Natural killer cell (primary cell): ENCODE results near the gene LPO. TPM values are rescaled to one million over a fixed set of nuclear protein-coding genes. Genes with fewer than 3 reads are reported as not detected.

ENCODE experiments used
- ATAC-seq, 3 donors: fragments of 150-1000 bp in 2 of 3; fragments of 200-7000 bp in 1 of 3; cut with Tn5 transposase; 1 replicate in 1 of 3; 2 replicates in 2 of 3; pipeline ENCODE4 v1.10.0; 2021; ENCODE audit warnings: mild to moderate bottlenecking in 2 of 3, moderate library complexity in 2 of 3
- DNase-seq, 2 donors: peaks; one replicate each; pipeline versions ENCODE4 v3.0.0 to v3.0.0-alpha.2; 2013 to 2021; ENCODE audit warnings: mixed read lengths in 1 of 2
- H3K27ac ChIP-seq: one replicate; pipeline ENCODE4 v1.5.1; 2013; ENCODE audit warnings: mild to moderate bottlenecking, low read length
- H3K27me3 ChIP-seq: one replicate; pipeline ENCODE4 v1.6.1; 2013; ENCODE audit warnings: low read length; ENCODE audit not compliant: control insufficient read depth, insufficient read depth
- H3K36me3 ChIP-seq: one replicate; pipeline ENCODE4 v1.6.1; 2013; ENCODE audit warnings: low read length; ENCODE audit not compliant: control insufficient read depth, insufficient read depth
- H3K4me1 ChIP-seq: one replicate; pipeline ENCODE4 v1.6.1; 2013; ENCODE audit warnings: low read length; ENCODE audit not compliant: control insufficient read depth, insufficient read depth
- H3K4me3 ChIP-seq: one replicate; pipeline ENCODE4 v1.5.1; 2013; ENCODE audit warnings: low read length
- H3K9me3 ChIP-seq: one replicate; pipeline ENCODE4 v1.6.1; 2013; ENCODE audit warnings: low read length; ENCODE audit not compliant: control insufficient read depth, insufficient read depth
- H3K27ac Mint-ChIP-seq, 2 donors: one replicate each; pipeline ENCODE4 v1.8.0; 2022; ENCODE audit warnings: mild to moderate bottlenecking in 2 of 2, mixed read lengths in 2 of 2, moderate library complexity in 1 of 2
- H3K27me3 Mint-ChIP-seq, 2 donors: one replicate each; pipeline ENCODE4 v1.8.0; 2022; ENCODE audit warnings: low read depth in 2 of 2, mixed read lengths in 2 of 2
- H3K36me3 Mint-ChIP-seq: one replicate; pipeline ENCODE4 v1.8.0; 2022; ENCODE audit warnings: mixed read lengths
- H3K4me1 Mint-ChIP-seq, 2 donors: one replicate each; pipeline ENCODE4 v1.8.0; 2022; ENCODE audit warnings: mixed read lengths in 2 of 2
- H3K4me3 Mint-ChIP-seq: one replicate; pipeline ENCODE4 v1.8.0; 2022; ENCODE audit warnings: mild to moderate bottlenecking, moderate library complexity, mixed read lengths
- H3K9me3 Mint-ChIP-seq, 2 donors: one replicate each; pipeline ENCODE4 v1.8.0; 2022; ENCODE audit warnings: mixed read lengths in 2 of 2
- WGBS: methylation state at CpG from one replicate; pipeline ENCODE4 v1.1.7; 2013; ENCODE audit warnings: missing lambda C conversion rate; ENCODE audit not compliant: insufficient coverage; 5-methylcytosine and 5-hydroxymethylcytosine counted together
- intact Hi-C: fragments of 100-400 bp; cut with micrococcal nuclease; formaldehyde crosslinking; loops from one replicate; pipeline ENCODE4 v1.14.2; 2022
- total RNA-seq, 4 donors: library from RNA; stranded (reverse); fragments of 120-200 nt in 1 of 4; gene quantifications; one replicate each; pipeline versions ENCODE4 v1.2.3 to v1.2.4, GENCODE V29; 2013 to 2022
- TF ChIP-seq, protein P1 (sequence below): fragments of 200-600 bp; IDR thresholded peaks from one replicate; pipeline ENCODE4 v1.8.0; 2022; ENCODE audit warnings: antibody characterized with exemption

The LPO gene
- total RNA-seq, 3 donors from 2014 or later (not counting 1 experiment from before 2014, with no cell fraction given) = not detected

DNA sequence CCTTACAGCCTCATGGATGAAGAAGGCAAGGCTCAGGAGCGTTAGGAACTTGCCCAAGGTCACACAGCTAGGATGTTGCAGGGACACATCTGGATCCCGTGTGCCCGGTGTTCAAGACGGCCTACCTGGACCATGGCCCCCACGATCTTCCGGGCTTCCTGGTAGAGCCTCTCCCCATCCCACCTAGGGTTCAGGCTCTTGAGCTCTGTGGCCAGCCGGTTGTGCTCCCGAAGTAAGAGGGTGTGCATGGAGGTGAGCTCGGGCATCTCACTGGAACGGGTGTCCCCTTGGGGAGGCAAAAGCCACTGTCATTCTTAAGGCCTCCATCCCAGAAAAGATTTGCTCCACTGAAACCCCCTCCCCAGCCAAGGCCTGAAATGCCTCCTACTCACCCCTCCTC, 37.0 kb downstream of the LPO start:
- Histone ChIP-seq H3K36me3 (no peaks in the 10 kb centered on the region), H3K27me3 (no peaks in the 10 kb centered on the region), H3K27ac (no peak overlapping the region), H3K4me1 (peaks cover 12% of the 10 kb centered on the region), H3K4me3 (no peak overlapping the region), H3K9me3 (no peaks in the 10 kb centered on the region)
- Mint-ChIP-seq H3K27ac (no peak overlapping the region), H3K4me1 (peaks cover 5 to 10% of the 10 kb centered on the region in 2 donors), H3K27me3 (peaks cover 2 to 13% of the 10 kb centered on the region in 2 donors), H3K4me3 (no peak overlapping the region), H3K9me3 (no peaks in the 10 kb centered on the region), H3K36me3 (no peaks in the 10 kb centered on the region)
- no peak for DNase-seq
- TF ChIP-seq, protein P1, sequence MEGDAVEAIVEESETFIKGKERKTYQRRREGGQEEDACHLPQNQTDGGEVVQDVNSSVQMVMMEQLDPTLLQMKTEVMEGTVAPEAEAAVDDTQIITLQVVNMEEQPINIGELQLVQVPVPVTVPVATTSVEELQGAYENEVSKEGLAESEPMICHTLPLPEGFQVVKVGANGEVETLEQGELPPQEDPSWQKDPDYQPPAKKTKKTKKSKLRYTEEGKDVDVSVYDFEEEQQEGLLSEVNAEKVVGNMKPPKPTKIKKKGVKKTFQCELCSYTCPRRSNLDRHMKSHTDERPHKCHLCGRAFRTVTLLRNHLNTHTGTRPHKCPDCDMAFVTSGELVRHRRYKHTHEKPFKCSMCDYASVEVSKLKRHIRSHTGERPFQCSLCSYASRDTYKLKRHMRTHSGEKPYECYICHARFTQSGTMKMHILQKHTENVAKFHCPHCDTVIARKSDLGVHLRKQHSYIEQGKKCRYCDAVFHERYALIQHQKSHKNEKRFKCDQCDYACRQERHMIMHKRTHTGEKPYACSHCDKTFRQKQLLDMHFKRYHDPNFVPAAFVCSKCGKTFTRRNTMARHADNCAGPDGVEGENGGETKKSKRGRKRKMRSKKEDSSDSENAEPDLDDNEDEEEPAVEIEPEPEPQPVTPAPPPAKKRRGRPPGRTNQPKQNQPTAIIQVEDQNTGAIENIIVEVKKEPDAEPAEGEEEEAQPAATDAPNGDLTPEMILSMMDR = no peak
- no peak for ATAC-seq
- WGBS = 93% methylated on average over 10 of the region's 10 CpGs
- intact Hi-C loops = no loop called here

DNA sequence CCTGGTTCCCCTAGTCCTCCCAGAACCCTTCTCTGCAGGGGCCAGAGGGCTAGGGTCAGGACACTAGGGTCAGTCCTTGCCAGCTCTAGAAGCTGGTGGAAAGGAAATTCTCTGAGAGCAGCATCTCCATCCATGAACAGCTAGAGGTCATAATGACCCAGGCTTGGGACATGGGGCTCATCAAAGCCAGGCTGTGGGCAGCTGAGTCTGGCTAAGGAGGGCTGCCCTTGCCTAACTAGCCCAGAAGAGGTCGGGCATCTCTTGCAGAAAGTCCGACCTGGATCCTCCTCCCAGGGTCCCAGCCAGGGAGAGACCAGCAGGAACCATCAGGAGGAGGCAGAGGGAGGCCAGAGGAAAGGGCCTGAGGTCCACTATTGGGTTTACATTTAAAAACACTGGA, 38.0 kb downstream of the LPO start:
- Mint-ChIP-seq H3K27ac (no peak overlapping the region), H3K4me3 (no peak overlapping the region), H3K9me3 (no peaks in the 10 kb centered on the region), H3K4me1 (peaks cover 5 to 10% of the 10 kb centered on the region in 2 donors), H3K36me3 (no peaks in the 10 kb centered on the region), H3K27me3 (peaks cover 8 to 18% of the 10 kb centered on the region in 2 donors)
- DNase-seq (no peak), ATAC-seq (no peak)
- Histone ChIP-seq H3K4me1 (peaks cover 12% of the 10 kb centered on the region), H3K27me3 (no peaks in the 10 kb centered on the region), H3K9me3 (no peaks in the 10 kb centered on the region), H3K36me3 (no peaks in the 10 kb centered on the region), H3K4me3 (no peak overlapping the region), H3K27ac (no peak overlapping the region)
- intact Hi-C loops = no loop called here
- WGBS = 55% methylated on average over 2 of the region's 2 CpGs
- TF ChIP-seq, protein P1 = no peak

DNA sequence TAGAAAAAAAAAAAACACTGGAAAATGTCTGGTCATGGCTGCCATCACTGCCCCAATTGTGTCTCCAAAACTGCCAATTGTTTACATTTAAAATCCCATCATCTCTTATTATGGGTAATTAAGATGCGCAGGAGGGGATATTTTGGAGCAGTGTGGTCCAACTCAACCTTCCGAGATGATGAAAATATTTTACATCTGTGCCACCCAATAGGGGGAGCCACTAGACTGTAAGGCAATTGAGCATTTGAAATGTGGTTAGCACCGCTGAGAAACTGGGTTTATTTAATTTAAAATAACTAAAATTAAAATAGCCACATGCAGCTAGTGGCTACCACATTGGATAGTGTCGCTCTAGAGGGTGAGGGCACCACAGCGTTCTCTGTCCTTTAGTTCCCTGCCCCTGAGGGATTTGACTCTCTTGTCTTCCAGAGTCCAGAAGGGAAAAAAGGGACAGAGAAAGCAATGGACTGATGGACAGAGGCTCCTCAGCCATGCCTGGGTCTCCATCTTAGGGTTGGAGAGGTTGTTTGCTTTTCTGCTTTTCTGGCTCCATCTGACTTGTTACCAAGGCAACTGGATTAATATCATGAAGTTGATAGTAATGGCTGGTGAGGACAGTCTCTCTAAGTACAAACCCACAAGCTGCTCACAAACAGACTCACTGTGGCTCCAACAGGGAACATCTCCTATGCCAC, 38.9 kb downstream of the LPO start:
- Mint-ChIP-seq H3K27me3 (peaks cover 8 to 18% of the 10 kb centered on the region in 2 donors), H3K27ac (no peak overlapping the region), H3K36me3 (no peaks in the 10 kb centered on the region), H3K4me3 (no peak overlapping the region), H3K4me1 (peaks cover 5 to 10% of the 10 kb centered on the region in 2 donors), H3K9me3 (no peaks in the 10 kb centered on the region)
- Histone ChIP-seq H3K27me3 (no peaks in the 10 kb centered on the region), H3K9me3 (no peaks in the 10 kb centered on the region), H3K4me3 (no peak overlapping the region), H3K36me3 (no peaks in the 10 kb centered on the region), H3K27ac (no peak overlapping the region), H3K4me1 (peaks cover 12% of the 10 kb centered on the region)
- WGBS = 29% methylated on average over 3 of the region's 5 CpGs
- intact Hi-C loops = loop anchor here (1.0 kb wide), 1 partner anchor 140 kb away; the partner anchor contains the start of gene RNF43
- TF ChIP-seq, protein P1 = peak; percentile 46
- ATAC-seq (peak in 2 of 3 donors; percentile 34 to 48), DNase-seq (peak in 1 of 2 donors; percentile 53)
